Stimulated activated CD8-positive, alpha-beta memory T cell treated with anti-CD3 and anti-CD28 coated beads, Interleukin-15, amount 100 ng/mL, for 4 hours (primary cell): ENCODE measurements around the gene EMILIN1.

Source experiments
- DNase-seq, 2 donors: peaks; one replicate each; pipeline ENCODE4 v3.0.0-alpha.2; 2020; ENCODE audit warnings: low read depth in 2 of 2

The EMILIN1 gene

DNA sequence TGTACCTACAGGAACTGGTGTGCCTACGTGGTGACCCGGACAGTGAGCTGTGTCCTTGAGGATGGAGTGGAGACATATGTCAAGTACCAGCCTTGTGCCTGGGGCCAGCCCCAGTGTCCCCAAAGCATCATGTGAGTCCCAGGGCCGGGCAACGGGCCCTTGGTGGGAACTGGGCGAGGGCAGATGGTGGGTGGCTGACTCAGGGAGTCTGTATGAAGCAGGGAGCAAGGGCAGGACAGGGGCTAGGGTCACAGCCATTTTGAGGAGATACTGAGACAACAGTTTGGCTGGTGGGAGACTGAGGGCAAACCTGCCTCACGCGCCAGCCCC, 1.7 kb downstream of the EMILIN1 start:
- DNase-seq: no peak

DNA sequence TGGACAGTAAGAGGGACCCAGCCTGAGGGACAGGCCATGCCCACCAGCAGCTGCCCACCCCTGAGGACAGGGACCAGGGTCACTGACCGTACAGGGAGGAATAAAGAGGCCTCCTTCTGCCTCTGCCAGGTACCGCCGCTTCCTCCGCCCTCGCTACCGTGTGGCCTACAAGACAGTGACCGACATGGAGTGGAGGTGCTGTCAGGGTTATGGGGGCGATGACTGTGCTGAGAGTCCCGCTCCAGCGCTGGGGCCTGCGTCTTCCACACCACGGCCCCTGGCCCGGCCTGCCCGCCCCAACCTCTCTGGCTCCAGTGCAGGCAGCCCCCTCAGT, 2.2 kb downstream of the EMILIN1 start:
- no peak for DNase-seq

DNA sequence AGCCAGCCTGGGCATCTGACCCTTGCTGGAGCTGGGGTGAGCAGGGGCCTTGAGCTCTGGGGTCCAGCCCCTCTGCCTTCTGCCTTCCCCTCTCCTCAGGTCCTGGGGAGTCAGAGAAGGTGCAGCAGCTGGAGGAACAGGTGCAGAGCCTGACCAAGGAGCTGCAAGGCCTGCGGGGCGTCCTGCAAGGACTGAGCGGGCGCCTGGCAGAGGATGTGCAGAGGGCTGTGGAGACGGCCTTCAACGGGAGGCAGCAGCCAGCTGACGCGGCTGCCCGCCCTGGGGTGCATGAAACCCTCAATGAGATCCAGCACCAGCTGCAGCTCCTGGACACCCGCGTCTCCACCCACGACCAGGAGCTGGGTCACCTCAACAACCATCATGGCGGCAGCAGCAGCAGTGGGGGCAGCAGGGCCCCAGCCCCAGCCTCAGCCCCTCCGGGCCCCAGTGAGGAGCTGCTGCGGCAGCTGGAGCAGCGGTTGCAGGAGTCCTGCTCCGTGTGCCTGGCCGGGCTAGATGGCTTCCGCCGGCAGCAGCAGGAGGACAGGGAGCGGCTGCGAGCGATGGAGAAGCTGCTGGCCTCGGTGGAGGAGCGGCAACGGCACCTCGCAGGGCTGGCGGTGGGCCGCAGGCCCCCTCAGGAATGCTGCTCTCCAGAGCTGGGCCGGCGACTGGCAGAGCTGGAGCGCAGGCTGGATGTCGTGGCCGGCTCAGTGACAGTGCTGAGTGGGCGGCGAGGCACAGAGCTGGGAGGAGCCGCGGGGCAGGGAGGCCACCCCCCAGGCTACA, 3.8 kb downstream of the EMILIN1 start:
- DNase-seq: no peak

DNA sequence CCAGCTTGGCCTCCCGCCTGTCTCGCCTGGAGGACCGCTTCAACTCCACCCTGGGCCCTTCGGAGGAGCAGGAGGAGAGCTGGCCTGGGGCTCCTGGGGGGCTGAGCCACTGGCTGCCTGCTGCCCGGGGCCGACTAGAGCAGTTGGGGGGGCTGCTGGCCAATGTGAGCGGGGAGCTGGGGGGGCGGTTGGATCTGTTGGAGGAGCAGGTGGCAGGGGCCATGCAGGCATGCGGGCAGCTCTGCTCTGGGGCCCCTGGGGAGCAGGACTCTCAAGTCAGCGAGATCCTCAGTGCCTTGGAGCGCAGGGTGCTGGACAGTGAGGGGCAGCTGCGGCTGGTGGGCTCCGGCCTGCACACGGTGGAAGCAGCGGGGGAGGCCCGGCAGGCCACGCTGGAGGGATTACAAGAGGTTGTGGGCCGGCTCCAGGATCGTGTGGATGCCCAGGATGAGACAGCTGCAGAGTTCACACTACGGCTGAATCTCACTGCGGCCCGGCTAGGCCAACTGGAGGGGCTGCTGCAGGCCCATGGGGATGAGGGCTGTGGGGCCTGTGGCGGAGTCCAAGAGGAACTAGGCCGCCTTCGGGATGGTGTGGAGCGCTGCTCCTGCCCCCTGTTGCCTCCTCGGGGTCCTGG, 4.5 kb downstream of the EMILIN1 start:
- DNase-seq: no peak

GRCh38 chr2:27083410-27084296, 5.2 kb downstream of the EMILIN1 start:
- no peak for DNase-seq

GRCh38 chr2:27084297-27085061, 6.1 kb downstream of the EMILIN1 start:
- no peak for DNase-seq

GRCh38 chr2:27085062-27085672, 6.8 kb downstream of the EMILIN1 start:
- no peak for DNase-seq

- peak in 1 of 2 donors; percentile 10 for DNase-seq
These were observed 7.3 kb downstream of the EMILIN1 start for GRCh38 chr2:27085673-27086089.

GRCh38 chr2:27086090-27086723, 7.8 kb downstream of the EMILIN1 start:
- peak; percentile 93 to 98 for DNase-seq

DNA sequence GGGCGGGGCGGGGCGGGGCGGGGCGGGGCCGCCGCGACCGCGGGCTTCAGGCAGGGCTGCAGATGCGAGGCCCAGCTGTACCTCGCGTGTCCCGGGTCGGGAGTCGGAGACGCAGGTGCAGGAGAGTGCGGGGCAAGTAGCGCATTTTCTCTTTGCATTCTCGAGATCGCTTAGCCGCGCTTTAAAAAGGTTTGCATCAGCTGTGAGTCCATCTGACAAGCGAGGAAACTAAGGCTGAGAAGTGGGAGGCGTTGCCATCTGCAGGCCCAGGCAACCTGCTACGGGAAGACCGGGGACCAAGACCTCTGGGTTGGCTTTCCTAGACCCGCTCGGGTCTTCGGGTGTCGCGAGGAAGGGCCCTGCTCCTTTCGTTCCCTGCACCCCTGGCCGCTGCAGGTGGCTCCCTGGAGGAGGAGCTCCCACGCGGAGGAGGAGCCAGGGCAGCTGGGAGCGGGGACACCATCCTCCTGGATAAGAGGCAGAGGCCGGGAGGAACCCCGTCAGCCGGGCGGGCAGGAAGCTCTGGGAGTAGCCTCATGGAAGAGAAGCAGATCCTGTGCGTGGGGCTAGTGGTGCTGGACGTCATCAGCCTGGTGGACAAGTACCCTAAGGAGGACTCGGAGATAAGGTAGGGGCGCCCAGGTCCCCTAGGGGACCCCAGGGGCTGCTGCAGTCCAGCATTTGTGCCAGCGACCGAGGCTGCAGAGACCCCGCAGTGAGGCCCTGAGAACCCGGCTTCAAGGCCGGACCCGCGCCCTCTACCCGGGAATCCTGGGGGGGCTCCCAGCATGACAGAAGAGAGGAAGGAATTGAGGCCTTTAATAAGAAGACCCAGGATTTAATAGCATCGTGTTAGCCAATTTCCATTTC, 8.5 kb downstream of the EMILIN1 start, which contains the start of gene KHK:
TSS of gene KHK (plus strand) at position 49 of the 870 bp plus-strand sequence. CDS start at position 537, 488 bp downstream.
- no peak for DNase-seq

DNA sequence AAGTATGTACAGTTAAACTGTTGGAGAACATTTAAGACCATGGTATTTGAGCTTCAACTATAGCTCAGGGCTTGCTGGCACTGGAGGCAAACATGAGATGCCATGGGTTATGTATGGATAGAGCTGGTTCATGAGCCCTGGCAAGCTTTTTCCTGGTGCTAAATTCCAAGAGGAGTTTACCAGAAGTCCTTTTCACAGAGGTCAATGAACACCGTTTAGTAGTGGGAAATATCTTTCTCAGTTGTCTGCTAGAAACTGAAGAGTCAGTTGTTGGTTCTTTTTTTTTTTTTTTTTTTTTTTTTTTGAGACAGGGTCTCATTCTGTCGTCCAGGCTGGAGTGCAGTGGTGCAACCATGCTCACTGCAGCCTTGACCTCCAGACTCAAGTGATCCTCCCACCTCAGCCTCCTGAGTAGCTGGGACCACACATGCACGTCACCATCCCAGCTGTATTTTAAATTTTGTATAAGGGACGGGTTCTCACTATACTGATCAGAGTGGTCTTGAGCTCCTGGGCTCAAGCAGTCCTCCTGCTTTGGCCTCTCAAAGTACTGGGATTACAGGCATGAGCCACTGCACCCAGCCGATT, 9.5 kb downstream of the EMILIN1 start:
- no peak for DNase-seq

DNA sequence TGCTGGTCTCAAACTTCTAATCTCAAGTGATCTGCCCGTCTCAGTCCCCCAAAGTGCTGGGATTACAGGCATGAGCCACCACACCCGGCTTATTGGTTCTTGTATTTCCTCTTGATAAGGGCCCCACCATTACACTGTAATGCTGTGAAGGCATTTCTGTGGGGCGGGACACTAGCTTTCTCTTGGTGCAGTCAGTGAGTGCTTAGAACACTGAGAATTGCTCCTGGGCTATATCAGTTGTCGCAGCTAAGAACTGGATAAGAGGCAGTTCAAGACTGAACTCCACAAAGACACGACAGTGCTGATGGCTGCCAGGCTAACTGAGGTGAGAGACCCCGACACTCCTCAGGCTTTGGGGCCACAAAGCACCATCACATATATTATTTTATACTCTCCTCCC, 10.2 kb downstream of the EMILIN1 start:
- DNase-seq: no peak

DNA sequence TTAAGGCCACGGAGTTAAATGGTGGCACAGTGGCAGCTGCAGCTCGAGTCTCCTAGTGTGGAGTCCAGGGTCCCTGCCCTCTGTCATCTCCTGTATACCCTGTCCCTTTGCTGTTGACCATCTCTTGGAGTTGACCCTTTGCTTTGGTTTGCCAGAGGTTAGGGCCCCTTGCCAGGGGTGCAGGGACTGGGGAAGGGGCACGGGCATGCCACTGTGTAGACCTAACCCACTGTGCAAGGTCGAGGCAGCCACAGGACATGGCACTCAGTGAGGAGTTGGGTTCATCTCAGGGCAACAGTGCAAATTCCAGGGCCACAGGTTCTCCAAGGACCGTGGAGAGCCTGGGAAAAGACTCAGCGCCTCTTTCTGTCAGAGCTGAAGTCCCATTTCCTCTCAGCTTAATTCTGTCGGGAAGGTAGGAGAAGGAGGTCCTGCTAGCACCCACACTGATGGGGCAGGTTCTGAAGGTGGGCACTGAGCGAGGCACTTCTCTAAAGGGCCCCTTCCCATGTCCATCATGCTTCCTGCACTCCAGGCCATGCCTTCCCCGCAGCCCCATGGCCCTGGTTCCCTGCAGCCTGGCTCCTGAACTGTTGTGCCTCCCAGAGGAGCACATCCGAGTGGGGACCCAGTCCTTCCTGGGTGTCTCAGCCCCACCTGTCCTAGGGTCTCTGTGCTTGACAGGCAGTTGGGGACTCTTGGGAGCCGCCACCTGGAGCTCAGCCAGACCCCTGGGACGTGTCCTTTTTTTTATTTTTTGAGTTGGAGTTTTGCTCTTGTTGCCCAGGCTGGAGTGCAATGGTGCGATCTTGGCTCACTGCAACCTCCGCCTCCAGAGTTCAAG, 10.9 kb downstream of the EMILIN1 start:
- no peak for DNase-seq

DNA sequence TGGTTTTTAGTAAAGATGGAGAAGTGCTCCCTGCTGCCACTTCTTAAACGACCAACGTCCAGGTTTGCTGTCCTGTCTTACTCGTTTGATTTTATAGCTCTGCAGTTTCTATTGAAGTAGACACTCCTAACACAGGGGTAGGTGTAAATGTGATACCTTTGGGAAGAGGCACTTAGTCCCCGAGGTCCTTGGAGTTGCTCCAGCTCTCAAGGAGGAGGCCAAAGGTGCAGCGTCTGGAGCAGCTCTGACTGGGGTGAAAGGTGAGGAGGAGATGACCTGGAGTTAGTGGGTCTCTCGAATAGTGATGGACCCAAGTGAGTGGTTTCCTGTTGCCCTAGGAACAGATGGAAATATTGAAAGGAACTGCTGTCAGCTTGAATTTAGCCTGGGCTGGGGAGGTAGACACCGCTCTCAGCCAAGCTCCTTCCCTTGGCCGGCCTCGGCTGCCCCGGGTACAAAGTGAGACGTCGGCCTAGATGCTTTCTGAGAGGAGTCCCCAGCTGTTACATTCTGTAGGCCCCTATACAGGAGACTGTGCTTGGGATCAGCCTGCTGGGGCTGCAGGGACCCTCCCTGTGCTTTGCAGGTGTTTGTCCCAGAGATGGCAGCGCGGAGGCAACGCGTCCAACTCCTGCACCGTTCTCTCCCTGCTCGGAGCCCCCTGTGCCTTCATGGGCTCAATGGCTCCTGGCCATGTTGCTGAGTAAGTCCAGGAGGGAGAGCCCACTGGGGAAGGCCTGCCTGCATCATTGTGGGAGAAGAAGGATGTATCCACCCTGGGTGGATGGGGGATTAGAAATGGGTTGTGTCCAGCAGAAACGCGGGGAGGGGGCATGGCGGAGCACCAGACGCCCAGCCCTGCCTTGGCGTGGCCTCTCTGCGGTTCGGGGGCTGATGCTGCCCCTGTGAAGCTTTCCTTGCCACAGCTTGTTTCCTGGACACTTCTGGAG, 13.6 kb downstream of the EMILIN1 start:
- no peak for DNase-seq

DNA sequence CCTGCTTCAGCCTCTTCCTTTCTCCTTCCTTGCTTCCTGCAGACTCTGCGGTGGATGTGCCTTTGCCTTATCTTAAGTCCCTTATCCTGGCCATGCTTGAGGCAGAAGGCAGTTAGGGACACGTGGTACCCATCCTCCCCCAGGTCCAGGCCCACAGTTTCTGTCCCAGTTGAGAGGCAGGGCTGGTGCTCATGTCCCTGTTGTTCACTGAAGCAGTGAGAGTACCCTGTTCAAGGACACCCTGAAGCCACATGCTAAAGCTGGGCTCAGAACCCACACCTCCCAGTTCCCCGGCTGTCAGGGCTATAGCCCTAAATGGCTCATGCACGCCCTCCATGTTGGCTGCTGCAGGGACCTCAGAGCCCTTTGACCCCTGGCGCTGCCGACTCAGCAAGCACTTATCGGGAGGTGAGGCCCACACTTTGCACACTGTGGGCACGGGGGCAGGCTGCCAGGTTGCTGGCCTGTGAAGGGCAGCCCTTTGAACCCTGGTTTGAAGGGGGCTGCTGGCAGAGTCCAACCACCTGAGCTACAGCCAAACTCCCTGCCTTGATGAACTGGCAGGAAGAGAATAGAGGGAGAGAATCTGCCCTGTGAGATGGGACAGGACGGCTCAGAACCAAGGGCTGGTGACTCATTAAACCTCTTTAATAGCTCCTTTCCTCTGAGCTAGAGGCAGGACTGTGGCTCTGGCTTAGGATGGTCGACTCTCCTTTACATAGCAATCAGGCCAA, 14.4 kb downstream of the EMILIN1 start:
- no peak for DNase-seq

DNA sequence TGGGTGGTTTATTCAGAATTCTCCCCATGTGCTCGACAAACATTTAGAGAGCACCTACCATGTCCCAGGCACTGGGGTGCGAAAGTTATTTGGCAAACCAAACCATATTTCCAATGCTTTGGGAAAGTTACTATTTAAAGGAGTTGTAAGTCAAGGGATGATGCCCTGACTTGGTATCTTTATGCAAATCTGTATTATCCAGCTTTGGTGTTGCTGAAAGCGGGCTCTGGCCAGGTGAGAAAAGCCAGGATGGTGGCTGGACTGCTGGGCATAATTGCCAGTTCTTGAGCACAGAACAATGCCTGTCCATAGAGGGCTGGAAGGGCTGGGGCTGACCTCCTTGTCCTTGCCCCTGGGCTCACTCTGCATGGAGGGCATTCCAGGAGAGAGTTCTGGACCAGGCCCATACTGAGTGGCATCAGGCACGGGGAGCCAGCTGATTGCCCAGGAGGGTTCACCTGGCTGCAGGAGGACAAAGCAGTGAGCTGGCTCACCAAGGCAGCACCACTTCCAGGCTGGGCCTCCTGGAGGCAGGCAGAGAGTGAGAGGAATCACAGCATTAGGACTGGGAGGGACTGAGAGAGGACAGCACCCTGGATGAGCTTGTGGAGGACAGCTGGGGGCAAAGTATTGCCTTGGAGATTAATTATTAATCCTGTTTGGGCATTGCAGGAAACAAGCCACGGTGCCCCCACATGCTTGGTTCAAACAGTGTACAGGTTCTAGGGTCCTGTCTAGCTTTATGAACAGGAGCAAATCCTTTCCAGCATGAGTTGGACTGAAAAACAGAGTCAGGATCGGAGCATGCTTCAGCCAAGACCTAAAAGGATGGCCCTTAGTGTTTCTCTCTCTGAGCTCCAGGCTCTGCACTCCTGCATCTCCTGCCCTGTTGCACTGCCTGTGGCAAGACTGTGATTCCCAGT, 15.3 kb downstream of the EMILIN1 start:
- DNase-seq: no peak
